GM18861 (cell line): ENCODE data around the gene C5orf52.
"Not testable (repeated sequence)": the region's sequence is repeated elsewhere in the genome, so short reads cannot be mapped to it uniquely, and the experiment has no call there.

Source experiments
- ATAC-seq: cut with Tn5 transposase; IDR thresholded peaks from one replicate; pipeline ENCODE4 v1.9.1; 2021; ENCODE audit not compliant: unreplicated experiment

Gene C5orf52

GRCh38 chr5:157670662-157671591 is at the start of gene C5orf52:
TSS of gene C5orf52 (plus strand) at chr5:157671533. CDS start at chr5:157671615, 82 bp downstream.
- ATAC-seq = no peak

- no peak for ATAC-seq
Measured at GRCh38 chr5:157624144-157624543, 47.2 kb upstream of the C5orf52 start.

DNA sequence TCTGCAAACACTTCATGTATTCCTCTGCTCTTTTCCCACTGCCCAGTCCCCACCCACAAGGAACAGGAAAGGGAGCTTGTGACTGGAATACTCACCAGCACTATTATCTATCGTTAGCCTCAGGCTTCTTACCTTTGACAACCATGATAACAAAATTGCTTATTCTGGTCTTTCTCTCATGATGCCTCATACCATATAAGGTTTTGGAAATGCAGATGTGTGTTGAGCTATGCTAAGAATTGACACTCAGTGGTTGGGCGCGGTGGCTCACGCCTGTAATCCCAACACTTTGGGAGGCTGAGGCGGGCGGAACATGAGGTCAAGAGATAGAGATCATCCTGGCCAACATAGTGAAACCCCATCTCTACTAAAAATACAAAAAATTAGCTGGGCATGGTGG is 44.5 kb upstream of the C5orf52 start:
- no peak for ATAC-seq

GRCh38 chr5:157630341-157630740 is 41.0 kb upstream of the C5orf52 start:
- ATAC-seq = no peak

DNA sequence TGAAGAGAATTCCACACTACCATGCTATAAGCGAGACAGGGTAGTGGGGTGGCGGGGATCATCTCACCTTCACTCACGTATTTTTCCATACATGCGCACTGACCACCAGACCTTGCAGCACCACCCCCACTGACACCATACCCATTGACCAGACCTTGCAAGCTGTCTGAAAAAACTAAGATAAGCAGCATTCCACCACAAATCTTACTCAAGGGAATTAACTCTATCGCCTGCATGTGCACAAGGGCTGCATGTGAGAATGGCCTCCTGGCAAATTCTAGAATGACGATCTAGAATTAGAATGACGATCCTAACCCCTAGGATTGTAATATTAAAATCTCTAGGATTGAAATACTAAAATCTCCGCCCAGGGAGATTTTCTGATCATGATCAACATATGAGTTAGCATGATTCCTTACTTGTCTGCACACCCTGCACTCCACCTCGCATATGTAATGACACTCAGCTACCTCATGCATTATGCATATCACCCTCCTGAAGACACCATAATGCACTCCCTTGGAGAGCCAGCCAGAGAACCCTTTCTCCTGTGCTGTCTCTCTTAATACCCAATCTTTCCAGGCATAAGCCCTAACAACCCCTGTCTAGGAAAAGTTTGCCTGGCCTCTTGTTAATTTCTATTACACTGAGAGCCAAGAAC is 30.8 kb upstream of the C5orf52 start:
- no peak for ATAC-seq

- ATAC-seq = no peak
Measured at GRCh38 chr5:157648275-157648990, 22.9 kb upstream of the C5orf52 start.

- ATAC-seq = no peak
Measured at GRCh38 chr5:157649101-157649500, 22.2 kb upstream of the C5orf52 start.

DNA sequence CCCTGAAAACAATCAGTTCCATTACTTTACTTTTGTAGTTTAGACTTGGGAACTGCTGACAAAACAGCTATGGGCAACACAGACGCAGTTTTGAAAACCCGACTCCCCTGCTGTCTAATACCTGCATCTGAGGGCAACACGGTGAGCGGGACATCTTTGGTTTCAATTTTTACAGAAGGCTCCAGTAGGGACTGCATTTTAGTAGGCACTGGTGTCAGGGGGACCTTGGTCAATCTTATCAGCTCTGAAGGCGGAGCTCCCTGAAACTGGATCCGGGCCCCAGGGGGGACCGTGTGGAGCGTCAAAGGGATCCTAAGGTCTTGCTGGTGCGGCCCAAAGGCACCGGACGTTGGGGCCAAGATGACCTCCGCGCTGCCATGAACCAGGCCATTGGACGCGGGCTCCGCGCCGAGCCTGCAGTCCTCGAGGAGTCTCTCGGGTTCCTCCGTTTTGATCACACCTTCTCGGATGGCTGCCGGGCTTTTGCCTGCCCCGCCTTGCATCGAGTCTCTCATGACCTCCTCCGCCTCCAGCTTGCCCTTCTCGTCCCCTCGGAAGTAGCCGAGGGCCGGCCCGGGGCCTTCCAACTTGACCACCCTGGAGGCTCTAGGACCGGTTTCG is 20.2 kb upstream of the C5orf52 start:
- ATAC-seq = no peak

- peak; percentile 73 for ATAC-seq
Measured at GRCh38 chr5:157651623-157652376, 19.5 kb upstream of the C5orf52 start.

GRCh38 chr5:157652377-157652692 is 19.0 kb upstream of the C5orf52 start, which contains the start of gene SOX30:
TSS of gene SOX30 (minus strand) at chr5:157652438. CDS start at chr5:157652078, 360 bp downstream.
- no peak for ATAC-seq

- ATAC-seq = no peak
Measured at GRCh38 chr5:157657516-157657915, 13.8 kb upstream of the C5orf52 start.

GRCh38 chr5:157658893-157659292 is 12.4 kb upstream of the C5orf52 start:
- ATAC-seq = no peak

GRCh38 chr5:157659868-157660660 is 11.3 kb upstream of the C5orf52 start:
- ATAC-seq = no peak

DNA sequence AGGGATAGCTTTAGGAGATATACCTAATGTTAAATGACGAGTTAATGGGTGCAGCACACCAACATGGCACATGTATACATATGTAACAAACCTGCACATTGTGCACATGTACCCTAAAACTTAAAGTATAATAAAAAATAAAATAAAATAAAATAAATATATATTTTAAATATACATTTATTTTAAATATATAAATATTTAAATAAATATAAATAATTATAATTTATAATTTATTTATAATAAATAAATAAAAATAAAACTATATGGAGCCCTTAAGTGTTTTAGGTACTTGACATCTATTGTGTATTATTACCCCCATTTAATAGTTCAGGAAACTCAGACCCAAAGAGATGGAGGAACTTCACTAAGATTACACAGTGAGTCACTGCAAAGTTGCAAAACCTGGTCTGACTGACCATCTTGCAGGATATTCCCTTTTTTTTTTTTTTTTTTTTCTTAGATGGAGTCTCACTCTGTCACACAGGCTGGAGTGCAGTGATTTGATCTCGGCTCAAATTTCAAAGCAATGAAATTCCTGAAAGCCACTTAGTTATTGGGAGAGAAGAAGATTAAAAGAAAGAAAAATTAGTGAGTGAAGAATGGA is 5.8 kb upstream of the C5orf52 start:
- ATAC-seq = no peak

GRCh38 chr5:157668356-157668755 is 3.0 kb upstream of the C5orf52 start:
- ATAC-seq = no peak

GRCh38 chr5:157669701-157670097 is 1.6 kb upstream of the C5orf52 start:
- no peak for ATAC-seq

DNA sequence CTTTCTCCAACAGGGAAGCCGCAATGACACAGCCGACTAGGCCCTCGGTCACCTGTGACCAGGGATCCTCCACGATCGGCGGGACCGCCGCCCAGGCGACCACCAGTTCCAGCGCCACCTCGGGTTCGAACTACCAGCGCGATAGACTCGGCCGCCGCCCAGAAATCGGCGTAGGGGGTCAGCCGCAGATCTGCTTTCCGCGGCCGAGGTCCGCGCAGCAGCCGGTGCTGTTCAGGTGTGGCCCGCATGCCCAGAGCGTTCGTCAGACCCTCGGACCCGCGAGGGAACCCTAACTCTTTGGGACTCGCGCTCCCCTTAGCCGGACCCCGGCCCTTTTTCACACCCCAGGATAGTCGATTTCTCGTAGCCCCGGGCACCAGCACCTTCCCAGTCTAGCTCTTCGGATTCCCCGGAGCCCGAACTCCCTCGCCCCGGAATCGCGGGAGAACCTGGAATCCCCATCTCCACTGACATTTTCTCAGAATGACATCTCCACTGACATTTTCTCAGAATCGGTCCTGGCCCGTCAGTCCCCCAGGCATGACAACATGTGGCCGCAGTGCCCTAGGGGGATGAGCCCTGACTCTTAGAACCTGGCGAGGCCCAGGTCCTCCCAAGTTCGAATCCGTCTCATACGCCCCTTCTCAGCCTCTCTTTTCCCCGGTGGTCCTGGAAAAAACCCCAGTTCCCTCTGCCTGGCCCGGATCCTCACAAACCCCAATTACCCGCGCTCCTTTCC is 428 bp downstream of the C5orf52 start:
- ATAC-seq = no peak

GRCh38 chr5:157672976-157673375 is 1.6 kb downstream of the C5orf52 start:
- ATAC-seq = no peak

DNA sequence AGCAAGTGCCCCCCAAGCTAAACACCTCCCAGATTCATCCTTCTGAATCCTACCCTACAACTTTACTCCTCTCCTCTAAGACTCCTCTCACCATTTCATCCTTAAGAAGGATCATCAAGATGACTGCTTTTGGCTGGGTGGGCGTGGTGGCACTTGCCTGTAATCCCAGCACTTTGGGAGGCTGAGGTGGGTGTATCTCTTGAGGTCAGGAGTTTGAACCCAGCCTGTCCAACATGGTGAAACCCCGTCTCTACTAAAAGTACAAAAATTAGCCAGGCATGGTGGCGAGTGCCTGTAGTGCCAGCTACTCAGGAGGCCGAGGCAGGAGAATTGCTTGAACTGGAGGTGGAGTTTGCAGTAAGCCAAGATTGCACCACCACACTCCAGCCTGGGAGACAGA is 3.0 kb downstream of the C5orf52 start:
- not testable (repeated sequence) for ATAC-seq
